ENCODE measurements around the gene NELL1.

NELL1 gene

GRCh38 chr11:20634044-20634443, 35.3 kb upstream of the NELL1 start:
- no peak overlapping the region for H3K4me3 ChIP-seq (replicated peaks; ENCODE audit: insufficient read depth, low read length)
- TF ChIP-seq CTCF (IDR thresholded peaks at IDR 0.05; ENCODE audit: insufficient read depth, low read length) = no peak
- TF ChIP-seq SPI1 (IDR thresholded peaks at IDR 0.05; ENCODE audit: borderline replicate concordance, low read depth) = no peak
- no peak for TF ChIP-seq POLR2AphosphoS5 (IDR thresholded peaks at IDR 0.05; ENCODE audit: low read depth)
- TF ChIP-seq REST (IDR thresholded peaks at IDR 0.05; ENCODE audit: insufficient replicate concordance, low read depth) = no peak
- TF ChIP-seq GABPA (IDR thresholded peaks at IDR 0.05; ENCODE audit: low read depth) = no peak
- no peak for DNase-seq (ENCODE audit: low read depth in 1 of 2, low spot score in 1 of 2)
- no peaks in the 10 kb centered on the region for H3K27me3 ChIP-seq (ENCODE audit: insufficient read depth, poor library complexity, severe bottlenecking)
- no peak overlapping the region for H3K27ac ChIP-seq (replicated peaks)

- no peak overlapping the region for H3K4me3 ChIP-seq (replicated peaks; ENCODE audit: insufficient read depth, low read length)
- TF ChIP-seq CTCF (IDR thresholded peaks at IDR 0.05; ENCODE audit: insufficient read depth, low read length) (no peak), GABPA (IDR thresholded peaks at IDR 0.05; ENCODE audit: low read depth) (no peak), REST (IDR thresholded peaks at IDR 0.05; ENCODE audit: insufficient replicate concordance, low read depth) (no peak), POLR2AphosphoS5 (IDR thresholded peaks at IDR 0.05; ENCODE audit: low read depth) (no peak), SPI1 (IDR thresholded peaks at IDR 0.05; ENCODE audit: borderline replicate concordance, low read depth) (no peak)
- no peak overlapping the region for H3K27ac ChIP-seq (replicated peaks)
- no peak for DNase-seq (ENCODE audit: low read depth in 1 of 2, low spot score in 1 of 2)
- H3K27me3 ChIP-seq (ENCODE audit: insufficient read depth, poor library complexity, severe bottlenecking) = no peaks in the 10 kb centered on the region
These were observed 34.6 kb upstream of the NELL1 start for GRCh38 chr11:20634781-20635180.

GRCh38 chr11:20638074-20638473, 31.3 kb upstream of the NELL1 start:
- H3K4me3 ChIP-seq (replicated peaks; ENCODE audit: insufficient read depth, low read length) = no peak overlapping the region
- H3K27me3 ChIP-seq (ENCODE audit: insufficient read depth, poor library complexity, severe bottlenecking) = no peaks in the 10 kb centered on the region
- TF ChIP-seq GABPA (IDR thresholded peaks at IDR 0.05; ENCODE audit: low read depth) = no peak
- TF ChIP-seq REST (IDR thresholded peaks at IDR 0.05; ENCODE audit: insufficient replicate concordance, low read depth) = no peak
- TF ChIP-seq SPI1 (IDR thresholded peaks at IDR 0.05; ENCODE audit: borderline replicate concordance, low read depth) = no peak
- no peak for TF ChIP-seq POLR2AphosphoS5 (IDR thresholded peaks at IDR 0.05; ENCODE audit: low read depth)
- TF ChIP-seq CTCF (IDR thresholded peaks at IDR 0.05; ENCODE audit: insufficient read depth, low read length) = no peak
- no peak overlapping the region for H3K27ac ChIP-seq (replicated peaks)
- no peak for DNase-seq (ENCODE audit: low read depth in 1 of 2, low spot score in 1 of 2)
